HEK293T (cell line): ENCODE data around the gene FBXL13.

Experiments
- ARNT ChIP-seq: fragments of 450-650 bp; IDR thresholded peaks from 2 replicates; pipeline ENCODE4 v1.6.1; 2017; ENCODE audit warnings: mild to moderate bottlenecking
- BHLHE40 ChIP-seq: fragments of 450-650 bp; IDR thresholded peaks from 2 replicates; pipeline ENCODE4 v1.6.1; 2016; ENCODE audit warnings: mild to moderate bottlenecking, moderate library complexity, borderline replicate concordance
- CTBP1 ChIP-seq: fragments of 450-650 bp; IDR thresholded peaks from 2 replicates; pipeline ENCODE4 v1.6.1; 2016; ENCODE audit warnings: borderline replicate concordance
- ELF4 ChIP-seq: fragments of 450-650 bp; IDR thresholded peaks from 2 replicates; pipeline ENCODE4 v1.6.1; 2017; ENCODE audit warnings: antibody characterized with exemption
- FOXA1 ChIP-seq: fragments of 450-650 bp; IDR thresholded peaks from 2 replicates; pipeline ENCODE4 v1.6.1; 2016; ENCODE audit warnings: mild to moderate bottlenecking
- FOXM1 ChIP-seq: fragments of 450-650 bp; IDR thresholded peaks from 2 replicates; pipeline ENCODE4 v1.6.1; 2017; ENCODE audit warnings: mild to moderate bottlenecking, borderline replicate concordance
- L3MBTL2 ChIP-seq: fragments of 450-650 bp; conservative IDR thresholded peaks from 2 replicates; pipeline ENCODE4 v1.6.1; 2016; ENCODE audit warnings: mild to moderate bottlenecking
- NFRKB ChIP-seq: fragments of 450-650 bp; IDR thresholded peaks from 2 replicates; pipeline ENCODE4 v1.6.1; 2016; ENCODE audit warnings: mild to moderate bottlenecking, moderate library complexity
- SP1 ChIP-seq: fragments of 450-650 bp; IDR thresholded peaks from 2 replicates; pipeline ENCODE4 v1.6.1; 2017
- SUZ12 ChIP-seq: fragments of 450-650 bp; IDR thresholded peaks from 2 replicates; pipeline ENCODE4 v1.6.1; 2016; ENCODE audit warnings: mild to moderate bottlenecking
- TF ChIP-seq, protein P1 (sequence below): fragments of 450-650 bp; IDR thresholded peaks from 2 replicates; pipeline ENCODE4 v1.6.1; 2016

DNA sequence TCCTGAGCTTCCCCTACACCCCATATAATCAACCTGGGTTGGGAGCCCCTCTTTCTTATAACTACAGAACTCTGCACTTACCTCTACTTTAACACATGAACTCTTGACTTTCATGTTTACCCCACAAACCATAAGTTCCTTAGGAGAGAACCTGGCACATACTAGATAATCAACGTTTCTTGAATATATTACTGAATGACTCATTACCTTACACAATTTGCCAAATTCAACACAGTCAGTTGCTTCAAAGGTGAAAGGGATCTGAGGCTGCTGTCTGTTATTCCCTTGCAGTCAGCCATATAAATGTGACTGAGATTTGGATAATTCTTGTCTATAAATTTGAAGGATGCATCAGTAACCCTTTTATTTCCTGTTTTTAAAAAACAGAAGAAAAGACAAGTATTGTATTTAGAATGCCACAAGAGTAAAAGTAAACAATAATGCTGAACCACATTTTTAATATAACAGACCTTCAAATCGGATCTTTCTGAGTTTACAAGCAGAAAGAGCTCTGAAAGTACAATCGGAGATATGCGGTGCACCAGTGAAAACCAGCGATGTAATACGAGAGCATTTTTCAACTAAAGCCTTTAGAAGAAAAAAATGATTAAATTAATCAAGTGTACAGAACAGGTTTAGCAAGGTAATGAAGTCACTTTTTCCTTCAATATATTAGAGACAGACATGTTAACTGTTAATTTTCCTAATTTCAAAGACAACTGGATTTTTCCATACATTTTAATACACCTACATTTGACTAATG lies 191.3 kb downstream of the FBXL13 start:
- no peak for TF ChIP-seq L3MBTL2
- no peak for TF ChIP-seq SP1
- no peak for TF ChIP-seq FOXM1
- no peak for TF ChIP-seq CTBP1
- TF ChIP-seq NFRKB, result no peak
- no peak for TF ChIP-seq SUZ12
- no peak for TF ChIP-seq ARNT
- no peak for TF ChIP-seq BHLHE40
- TF ChIP-seq FOXA1, result no peak
- TF ChIP-seq, protein P1, sequence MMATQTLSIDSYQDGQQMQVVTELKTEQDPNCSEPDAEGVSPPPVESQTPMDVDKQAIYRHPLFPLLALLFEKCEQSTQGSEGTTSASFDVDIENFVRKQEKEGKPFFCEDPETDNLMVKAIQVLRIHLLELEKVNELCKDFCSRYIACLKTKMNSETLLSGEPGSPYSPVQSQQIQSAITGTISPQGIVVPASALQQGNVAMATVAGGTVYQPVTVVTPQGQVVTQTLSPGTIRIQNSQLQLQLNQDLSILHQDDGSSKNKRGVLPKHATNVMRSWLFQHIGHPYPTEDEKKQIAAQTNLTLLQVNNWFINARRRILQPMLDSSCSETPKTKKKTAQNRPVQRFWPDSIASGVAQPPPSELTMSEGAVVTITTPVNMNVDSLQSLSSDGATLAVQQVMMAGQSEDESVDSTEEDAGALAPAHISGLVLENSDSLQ, result no peak
- TF ChIP-seq ELF4, result no peak
